ENCODE measurements around the gene PTGR3.
"Not testable (repeated sequence)": the region's sequence is repeated elsewhere in the genome, so short reads cannot be mapped to it uniquely, and the experiment has no call there.

PTGR3 gene

DNA sequence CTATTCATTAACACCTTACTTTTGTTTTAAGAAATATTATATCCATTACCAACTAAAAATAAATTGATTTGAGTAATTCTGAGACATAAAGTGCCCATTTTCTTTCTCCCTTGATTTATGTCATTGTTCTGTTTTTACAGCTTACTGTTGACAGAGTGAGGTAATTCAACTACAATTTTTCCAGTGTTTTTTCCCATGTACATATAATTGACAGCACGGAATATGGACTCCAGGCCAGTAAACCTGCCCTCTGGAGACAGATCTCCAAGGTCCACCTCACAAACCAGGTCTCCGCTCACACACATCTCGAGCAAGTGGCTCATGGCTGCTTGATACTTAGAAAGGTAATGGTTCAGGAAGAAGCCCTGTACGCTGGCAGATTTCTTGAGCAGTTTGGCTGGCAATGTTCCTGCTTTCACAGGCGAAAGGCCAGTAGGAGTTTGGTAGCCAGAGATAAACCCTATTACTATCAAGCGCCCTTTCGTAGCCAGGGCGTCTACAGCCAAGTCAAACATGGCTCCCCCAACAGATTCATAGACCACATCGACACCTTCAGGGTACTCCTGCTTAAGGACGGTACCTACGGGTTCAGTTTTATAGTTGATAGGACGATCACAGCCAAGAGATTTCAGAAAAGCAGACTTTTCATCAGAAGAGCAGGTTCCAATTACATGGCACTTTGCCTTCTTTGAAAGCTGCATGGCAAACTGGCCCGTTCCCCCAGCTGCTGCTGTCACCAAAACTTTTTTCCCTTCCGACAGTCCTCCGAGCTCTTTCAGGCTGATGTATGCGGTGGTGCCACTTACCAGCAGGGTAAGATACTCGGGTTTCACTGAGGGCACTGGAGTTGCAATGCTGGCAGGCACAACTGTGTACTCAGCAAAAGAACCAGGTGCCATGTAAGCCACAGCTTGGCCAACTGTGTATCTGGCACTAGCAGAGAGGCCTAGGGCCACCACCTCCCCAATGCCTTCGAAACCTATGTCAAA lies 7.4 kb downstream of the PTGR3 start:
- peak; percentile 46 for DNase-seq

DNA sequence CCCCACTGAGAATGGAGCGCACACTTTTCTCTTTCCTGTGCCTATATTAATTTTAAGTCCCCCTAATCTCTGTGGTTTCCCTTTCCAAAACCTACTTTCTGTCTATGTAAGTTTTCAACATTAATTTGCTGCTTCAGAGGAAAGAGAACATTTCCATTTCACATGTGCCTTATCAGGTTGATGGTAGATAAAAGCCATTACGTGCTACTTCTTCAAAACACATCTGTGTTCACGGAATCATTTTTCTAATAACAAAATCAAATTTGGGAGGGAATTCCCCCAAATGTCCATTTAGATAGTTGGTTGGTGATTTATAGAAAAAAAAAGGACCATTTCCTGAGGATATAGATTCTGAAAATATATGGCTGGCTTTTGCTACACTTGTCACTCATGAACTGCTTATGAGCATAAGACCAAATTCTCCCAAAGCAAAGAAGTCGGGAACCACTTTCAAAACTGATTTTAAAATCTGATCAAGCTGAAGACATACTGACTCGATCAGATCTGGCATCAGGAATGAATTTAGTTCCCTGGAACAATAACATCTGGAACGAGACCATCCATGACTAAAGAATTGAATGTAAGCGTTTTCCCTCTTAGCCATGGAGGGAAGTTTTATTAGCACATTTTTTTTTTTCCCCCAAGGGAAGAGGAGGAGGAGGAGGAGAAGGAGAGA lies 8.2 kb downstream of the PTGR3 start:
- no peak for DNase-seq

DNA sequence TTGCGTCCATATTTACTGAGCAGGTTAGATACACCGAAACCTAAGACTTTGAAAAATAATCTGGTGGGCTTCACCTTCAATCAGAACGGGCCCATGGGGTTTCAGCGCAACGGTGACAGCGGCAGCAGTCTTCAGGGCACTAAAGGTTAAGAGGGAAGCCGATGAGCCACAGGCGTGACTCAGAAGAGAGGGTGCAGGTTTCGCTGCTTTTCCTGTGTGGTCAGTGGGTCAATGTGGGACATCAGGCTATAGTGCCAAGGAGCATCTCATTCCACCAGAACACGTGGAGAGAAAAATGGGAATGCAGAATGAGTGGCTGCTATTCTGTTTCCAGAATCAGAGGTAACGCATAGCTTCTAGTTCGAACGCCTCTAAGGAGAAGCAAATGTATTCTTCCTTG lies 8.9 kb downstream of the PTGR3 start:
- DNase-seq, result no peak

DNA sequence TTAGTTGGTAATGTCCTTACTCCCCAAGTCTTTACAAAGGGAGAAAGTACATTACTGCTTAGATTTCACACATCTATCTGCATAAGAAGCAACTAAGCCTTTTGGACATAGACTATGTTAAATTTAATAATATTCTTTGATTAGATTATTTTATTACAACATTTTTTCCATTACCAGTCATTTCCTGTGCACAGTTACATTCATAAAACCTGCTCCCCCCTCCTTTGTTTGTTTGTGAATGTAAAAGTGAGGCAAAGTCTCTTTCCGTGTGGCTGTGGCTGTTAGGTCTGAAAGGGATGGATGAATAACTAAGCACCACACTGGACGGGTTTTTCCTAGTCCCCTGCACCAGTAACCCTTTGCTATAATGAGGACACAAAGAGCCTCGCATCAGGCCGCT lies 9.6 kb downstream of the PTGR3 start:
- DNase-seq, result no peak

DNA sequence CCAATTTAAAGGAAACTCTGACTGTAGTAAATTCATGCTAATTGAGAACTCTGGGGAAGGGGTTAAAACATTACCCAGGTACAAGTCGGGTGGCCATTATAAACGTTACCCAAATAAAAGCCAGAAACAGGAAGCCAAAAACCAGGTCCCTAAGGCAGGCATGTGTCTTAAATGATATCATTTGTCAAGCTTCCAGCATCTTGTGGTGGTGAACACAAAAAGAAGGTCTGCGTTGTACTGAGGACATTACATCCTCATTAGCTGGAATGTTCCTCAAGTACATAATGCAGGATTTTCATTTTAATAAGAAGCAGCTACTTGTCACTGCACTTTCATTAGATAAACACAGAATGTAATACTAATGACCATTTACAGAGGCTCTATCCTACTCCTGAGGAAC lies 10.9 kb downstream of the PTGR3 start:
- no peak for DNase-seq

DNA sequence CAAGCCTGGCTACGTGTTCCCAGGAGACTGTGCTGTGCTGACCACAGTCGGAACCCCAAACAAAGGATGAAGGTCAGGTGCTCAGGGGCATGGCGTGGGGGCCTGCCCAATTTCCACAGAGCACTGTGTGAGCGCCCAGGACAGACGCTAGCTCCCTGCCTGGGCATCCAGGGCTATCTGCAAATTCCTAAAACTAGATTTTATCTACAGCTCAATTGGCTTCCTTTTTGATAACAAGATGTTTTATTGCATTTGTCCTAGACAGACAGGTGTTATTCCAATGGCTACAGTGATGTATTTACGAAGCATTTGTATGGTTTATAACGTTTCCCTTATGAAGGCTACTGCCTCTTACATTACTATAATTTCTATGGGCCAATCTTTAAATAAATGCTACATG lies 16.0 kb downstream of the PTGR3 start:
- no peak for DNase-seq

DNA sequence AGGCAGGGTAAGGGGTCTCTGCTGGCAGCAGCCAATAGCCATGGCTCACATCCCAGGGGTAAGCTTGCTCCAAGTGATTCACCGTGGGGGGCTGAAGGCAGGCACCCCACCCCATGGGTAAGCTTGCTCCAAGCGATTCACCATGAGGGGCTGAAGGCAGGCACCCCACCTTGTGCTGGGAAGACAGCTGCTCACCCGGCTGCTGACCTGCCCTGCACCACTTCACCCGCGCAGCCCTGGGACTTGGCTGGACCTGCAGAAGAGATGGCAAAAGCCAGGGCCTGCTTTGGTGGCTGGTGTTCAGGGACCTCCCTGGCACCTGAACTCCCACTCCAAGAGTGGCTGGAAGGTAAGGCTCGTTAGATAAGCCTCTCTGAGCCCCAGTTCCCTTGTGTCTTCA lies 19.2 kb downstream of the PTGR3 start:
- no peak for DNase-seq

DNA sequence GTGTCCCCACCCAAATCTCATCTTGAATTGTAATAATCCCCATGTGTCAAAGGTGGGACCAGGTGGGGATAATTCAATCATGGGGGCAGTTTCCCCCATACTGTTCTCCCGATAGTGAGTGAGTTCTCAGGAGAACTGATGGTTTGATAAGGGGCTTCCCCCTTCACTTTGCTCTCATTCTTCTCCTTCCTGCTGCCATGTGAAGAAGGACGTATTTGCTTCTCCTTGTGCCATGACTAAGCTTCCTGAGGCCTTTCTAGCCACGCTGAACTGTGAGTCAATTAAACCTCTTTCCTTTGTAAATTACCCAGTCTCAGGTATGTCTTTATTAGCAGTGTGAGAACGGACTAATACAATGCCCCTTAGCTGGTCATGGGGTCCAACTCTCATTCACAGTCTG lies 21.2 kb downstream of the PTGR3 start:
- DNase-seq, result not testable (repeated sequence)

DNA sequence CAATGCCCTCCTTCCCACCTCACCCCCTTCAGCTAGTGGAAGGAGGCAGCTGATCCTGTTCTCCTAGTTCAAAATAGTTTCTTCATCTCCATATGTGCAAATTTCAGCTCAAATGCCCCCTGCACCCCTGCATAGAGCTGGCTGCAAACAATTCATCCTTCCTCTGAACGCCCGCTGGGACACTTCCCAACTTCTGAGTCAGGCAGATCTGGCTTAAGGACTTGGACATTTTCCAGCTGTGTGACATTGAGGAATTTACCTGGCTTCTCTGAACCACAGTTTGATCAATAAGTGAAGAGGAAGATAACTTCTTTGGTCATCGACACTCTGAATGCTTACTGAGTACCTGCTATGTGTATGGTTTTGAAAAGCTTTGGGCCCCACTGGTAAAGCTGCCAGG lies 23.5 kb downstream of the PTGR3 start:
- no peak for DNase-seq

DNA sequence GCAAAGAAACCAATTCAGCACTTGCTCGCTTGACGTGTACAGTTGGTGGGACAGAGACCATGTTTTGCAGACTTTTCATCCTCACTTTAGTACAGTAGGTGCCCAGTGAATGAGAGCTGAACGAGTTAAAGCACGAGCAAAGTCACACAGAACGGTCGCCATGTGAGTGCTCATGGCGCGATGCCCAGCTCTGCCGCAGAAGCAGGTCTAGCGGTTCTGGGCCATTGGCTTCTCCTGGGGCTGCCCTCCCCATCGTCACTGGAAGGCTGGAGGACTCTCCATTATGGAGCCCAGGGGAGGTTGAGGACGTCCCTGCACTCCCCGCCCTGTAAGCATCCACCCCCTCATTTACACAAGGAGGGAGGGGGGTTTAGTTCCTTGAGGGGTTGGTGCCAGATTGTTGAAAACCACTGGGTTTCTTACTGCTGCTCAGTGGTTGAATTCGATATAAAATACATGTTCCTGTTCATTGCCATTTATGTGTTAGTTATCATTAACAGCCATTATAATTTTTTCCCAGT lies 24.9 kb downstream of the PTGR3 start:
- DNase-seq, result no peak

DNA sequence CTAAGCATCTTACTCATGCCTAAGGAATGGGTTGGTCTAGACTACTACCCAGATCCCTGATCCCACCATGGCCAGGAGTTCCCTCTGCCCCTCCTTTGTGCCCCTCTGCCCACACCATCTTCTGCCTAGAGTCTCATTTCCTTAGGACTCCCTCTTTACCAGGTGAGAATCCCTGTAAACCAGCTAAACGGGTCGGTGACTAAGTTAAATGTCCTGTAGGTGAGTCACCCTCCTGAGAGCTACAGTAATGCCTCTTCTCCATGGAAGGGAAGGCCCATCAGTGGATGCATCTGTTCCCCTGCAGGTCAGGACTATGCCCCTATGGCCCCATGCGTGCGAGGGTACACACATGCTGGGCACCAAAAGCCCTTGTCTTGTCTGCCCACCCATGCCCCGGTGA lies 25.4 kb downstream of the PTGR3 start:
- no peak for DNase-seq

DNA sequence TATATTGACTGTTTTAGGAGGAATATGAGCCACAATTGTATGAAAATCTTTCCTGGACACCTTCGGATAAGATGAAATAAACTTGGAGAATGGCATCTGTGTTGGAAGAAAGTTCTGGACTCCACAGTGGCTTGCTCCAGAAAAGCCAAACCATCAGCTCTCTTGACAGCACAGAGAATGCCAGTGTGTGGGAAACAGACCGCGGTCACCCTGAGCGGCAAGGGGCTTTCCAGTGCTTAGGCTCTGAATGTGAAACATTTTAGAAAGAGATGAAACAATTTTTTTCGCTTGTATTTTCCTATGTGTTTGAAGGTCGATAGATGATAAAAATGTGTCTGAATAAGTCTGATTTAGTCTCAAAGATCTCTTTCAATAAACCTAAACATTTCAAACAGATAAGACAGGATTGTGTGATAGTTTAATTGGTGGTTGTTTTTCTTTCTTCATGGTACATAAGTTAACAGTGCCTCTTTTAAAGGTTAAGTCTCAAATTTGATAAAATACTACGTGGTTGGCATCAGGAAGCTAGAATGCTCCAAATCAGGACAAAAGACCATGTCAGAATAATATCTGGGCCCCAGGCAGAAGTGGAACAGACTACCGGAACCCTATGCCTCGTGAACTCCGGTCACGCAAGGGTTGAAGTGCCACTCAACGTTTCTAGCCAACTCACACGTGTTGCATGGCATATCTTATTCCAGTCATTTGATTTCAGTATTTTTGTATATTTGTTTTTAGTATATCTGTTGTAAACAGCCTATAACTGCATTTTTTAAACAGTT lies 28.9 kb downstream of the PTGR3 start:
- DNase-seq, result no peak

DNA sequence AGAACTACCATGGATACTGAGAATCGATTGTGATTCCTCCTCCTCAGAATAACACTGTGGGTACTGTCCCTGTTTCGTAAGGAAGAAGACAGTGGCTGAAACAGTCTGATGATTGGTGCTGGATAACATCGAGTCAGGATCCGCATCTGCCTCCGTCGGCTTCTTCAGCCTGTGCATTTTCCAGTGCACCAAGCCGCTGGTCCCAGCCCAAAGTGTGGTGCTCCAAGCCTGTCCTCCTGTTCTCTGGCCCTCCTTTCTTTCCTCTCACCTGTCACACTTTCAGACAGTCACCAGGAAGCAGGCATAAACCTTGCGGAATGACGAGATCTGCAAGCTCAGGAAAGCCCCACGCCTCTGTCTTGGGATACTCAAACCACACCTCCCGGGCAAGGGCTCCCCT lies 30.6 kb downstream of the PTGR3 start:
- DNase-seq, result no peak

DNA sequence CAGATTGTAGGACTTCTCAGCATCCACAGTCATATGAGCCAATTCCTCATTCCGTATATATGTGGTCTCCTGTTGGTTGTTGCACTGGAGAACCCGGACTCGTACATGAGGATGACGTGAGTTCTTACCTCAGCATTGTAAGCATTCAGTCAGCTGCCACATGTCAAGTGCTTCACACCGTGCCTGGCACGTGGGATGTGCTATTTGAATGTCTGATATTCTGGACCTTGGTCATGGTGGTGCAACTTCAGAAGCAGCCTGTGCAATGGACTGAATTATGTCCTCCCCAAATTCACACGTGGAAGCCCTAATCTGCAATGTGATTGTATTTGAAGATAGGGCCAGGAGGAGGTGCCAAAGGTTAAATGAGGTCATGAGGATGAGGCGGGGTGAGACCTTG lies 32.1 kb downstream of the PTGR3 start:
- DNase-seq, result no peak

DNA sequence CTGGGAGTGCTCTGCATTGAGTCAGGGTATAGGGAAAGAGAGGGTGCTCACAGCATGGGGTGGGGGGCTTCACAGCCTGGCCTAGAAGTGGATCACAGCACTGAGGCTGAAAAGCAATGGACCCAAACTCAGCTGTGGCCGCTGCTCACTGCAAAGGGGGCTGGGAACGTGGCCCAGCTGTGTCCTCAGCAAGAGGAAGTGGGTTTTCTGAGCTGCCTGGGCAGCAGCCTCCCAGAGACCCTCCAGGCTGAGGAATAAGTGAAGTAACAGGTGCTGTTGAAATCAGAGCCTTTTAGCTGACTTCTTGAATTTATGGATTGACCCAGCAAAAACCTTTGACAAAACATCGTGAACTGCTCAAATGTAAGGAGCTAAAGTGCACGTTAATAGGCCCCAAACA lies 35.2 kb downstream of the PTGR3 start:
- DNase-seq, result no peak

DNA sequence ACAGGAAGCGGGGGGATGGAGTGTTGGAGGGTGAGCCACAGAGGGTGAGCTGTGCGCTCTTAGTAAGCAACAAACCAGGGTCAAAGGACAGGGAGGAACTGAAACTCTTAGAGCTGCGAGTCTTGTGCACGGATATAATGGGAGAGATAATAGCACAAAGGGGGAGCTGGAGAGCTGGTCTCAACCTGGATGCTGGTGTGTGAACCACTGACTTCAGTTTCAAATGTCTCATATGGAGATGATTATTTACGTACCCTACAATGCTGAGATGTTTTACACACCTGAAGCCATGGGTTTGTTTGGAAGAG lies 35.9 kb downstream of the PTGR3 start:
- no peak for DNase-seq

DNA sequence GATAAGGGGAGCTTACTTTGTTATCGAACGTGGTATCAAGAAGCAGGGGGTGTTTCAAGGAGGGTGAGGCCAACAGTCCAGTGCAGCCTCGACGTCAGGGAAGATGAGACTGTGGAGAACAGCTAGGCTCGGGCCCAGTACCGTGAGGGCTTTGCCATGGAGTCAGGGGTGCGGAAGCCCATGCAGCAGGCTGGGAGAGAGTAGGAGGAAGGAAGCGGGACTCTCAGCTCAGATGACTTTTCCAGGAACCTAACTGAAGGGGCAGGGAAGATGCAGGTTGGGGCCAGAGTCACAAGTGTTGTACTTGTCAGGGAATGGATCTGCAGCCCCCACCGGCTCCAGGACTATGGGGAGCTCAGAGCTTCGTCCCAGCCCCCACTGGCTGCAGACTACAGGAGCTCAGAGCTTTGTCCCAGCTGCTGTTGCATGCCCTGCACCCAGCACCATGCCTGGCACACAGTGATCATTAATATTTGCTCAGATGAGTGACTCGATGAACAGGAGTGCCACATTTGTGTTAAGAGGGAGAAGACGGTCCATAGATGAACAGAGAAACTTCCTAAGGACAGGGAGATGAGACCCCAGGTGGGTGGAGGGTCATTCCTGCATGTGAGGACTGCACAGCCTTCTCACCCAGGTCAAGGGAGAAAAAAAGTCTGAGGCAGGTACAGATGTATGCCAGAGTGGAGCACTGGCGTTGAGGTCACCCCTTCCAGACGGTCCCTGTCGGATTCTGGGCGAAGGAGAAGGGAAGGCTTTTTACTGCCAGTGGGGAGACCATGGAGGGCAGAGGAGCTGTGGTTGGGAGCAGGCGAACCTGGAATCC lies 36.4 kb downstream of the PTGR3 start:
- no peak for DNase-seq

DNA sequence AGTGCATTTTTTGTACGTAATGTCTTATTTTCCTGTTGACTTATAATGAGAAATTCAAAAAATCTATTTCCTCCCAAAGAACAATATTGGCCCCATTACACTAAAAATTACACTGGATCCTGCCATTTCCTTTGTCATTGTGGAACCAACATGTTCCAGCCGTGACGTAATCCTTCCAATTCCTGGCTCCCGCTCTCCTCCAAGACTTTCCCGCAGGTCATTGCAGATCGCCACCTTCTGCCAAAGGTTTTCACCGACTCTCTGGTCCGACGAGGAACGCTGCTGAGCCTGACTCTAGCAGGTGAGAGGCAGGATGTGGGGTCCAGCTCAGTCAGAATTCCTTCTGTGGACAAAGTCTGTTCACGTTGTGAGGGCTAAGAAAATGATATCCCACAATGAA lies 38.0 kb downstream of the PTGR3 start:
- DNase-seq, result no peak

DNA sequence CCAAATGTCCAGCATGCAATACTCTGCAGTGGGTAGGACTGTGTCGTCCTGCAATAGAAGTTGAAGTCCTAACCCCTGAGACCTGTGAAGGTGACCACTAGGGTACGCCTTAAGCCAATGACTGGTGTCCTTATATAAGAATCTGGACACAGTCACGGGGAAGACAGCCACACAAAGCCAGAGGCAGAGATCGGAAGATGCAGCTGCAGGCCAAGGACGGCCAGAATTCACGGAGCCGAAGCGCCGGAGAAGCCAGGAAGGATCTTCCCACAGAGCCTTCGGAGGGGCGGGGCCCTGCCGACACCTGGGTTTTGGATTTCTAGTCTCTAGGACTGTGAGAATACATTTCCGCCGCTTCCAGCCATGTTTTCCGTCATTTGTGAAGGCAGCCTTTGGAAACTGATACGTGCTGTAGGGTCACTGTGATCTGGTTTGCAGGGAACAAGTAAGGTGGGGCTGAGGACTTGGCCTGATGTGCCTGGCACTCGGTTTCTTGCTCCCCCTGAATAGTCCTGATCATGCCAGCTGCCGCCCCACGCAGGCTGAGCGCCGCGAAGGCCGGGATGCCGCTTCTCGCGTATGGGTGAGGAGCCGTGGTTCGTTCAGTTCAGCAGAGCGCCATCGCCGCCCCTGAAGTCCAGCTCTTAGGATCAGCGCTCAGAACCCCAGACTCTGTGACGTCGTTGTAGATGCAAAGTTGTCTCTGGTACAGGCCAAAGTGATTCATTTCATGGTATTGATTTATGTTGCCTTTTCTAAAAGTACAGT lies 38.7 kb downstream of the PTGR3 start:
- DNase-seq, result no peak

DNA sequence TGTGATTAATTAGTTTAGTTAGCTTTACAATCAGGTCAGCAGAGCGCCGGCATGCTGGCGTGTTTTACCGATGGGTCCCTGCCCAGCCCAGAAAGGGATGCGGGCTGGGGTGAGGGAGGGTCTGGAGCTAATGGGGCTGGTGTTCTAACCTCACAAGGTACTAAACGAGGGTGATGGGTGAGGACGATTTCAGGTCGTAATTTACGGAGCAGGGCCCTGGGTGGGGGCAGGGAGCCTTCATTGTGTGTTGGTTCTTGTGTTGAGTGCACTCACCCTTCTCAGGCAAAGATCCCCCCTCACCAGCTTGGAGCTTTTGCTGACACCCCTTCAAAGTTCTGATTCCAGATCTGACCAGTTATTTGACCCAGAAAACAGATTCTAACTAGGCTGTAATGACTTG lies 39.5 kb downstream of the PTGR3 start:
- no peak for DNase-seq

DNA sequence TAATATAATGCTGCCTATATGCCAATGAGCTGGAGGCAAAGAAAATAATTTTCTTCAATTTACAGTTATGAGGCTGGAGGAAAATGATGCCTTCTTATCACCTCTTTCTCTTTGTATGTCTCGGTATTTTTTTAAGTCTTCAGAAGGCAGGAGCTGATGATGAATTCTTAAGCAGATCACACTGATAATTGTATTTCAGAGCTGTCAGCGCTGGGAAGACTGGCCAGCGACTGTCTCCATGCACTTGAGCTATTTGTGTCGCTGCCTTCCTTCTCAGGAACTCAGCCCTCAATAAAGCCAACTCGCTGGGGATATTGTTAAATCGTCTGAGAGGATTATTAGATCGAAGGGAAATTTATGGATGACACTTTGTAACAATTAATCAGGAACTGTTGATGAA lies 40.3 kb downstream of the PTGR3 start:
- no peak for DNase-seq

Data from NCI-H2107 (cell line).